Activated T-helper 1 cell treated with Interleukin-2 at 50 U/mL for 16 hours (primary cell): ENCODE data around the gene DPT.

Experiments used
- DNase-seq: peaks from one replicate; pipeline ENCODE4 v3.0.0-alpha.2; 2020; ENCODE audit warnings: low read depth

DPT gene

DNA sequence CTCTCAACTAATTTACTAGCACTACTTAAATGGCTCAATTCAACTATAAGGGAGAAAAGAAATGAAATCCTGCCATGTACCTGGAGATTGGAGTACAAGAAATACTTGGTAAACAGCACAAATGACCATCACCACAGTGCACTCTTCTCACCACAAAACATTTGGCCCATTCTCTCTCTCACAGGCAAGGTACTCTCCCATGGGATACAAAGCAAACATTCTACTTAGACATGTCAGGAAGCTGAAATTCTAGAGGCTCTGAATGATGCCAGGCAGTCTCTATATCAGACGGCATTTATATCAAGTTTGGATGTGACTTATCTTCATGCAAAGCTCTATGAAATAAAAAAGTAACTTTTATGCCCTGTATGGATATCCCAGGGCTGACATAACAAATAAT lies 72.5 kb downstream of the DPT start:
- DNase-seq, result no peak

DNA sequence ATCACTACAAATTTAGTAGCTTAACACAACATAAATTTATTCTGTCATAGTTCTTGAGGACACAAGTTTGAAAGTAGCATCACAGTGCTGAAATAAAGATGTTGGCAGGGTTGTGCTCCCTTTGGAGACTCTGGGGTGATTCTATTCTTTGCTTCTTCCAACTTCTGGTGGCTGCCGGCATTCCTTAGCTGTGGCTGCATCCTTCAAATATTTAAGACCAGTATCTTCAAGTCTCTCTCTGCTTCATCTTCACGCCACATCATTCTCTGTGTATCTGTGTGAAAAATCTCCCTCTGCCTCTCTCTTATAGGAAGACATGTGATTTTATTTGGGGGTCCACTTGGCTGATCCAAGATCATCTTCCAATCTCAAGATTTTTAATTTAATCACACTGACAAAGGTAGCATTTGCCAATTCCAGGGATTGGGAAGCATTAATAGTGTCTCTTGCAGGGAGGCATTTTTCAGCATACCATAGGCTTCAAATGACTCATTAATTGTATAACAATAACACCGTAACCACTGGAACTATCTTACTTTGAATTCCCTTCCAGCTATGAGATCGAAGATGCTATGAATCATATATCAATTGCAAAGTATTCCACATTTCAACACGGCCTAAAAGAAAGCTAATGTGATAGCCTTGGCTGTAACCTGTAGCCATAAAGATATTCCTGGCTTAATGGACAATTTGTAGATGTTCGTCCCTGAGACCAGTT lies 74.6 kb downstream of the DPT start:
- DNase-seq, result no peak

DNA sequence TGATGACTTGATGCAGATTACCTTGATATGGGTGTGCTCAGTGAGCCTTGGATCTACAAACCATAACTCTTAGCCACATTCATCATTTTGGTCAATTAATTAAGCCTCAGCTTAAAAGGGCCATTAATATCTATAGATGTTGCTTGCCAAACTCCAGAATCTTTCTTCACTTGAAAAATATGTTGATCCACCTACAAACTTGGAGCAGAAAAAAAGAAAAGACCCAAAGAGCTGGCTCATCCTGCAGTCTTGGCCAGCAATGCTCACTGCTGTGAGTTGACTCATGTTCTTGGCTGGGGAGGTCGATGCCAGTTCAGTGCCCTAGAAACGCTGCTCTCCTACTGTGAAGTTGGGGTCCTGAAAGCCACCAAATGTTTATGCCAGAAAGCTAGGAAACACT lies 75.4 kb downstream of the DPT start:
- DNase-seq, result no peak

DNA sequence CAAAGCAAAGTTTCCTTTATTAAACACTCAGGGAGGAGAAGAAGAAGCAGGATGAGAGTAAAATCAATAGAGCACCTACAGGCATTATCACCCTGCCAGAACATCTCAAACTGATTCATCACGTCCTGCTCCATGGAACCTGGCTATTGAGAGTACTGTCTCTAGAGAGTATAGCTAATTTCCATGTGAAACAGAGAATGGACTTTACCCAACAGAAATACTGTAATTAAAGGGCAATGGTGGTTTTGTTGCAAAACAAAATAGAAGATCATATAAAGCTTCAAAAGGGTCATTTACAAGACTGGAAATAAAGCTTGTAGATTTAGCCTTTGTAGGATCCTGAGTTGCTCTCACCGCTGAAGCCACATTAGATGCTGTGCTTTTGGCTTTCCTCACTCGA lies 83.3 kb downstream of the DPT start:
- DNase-seq, result no peak
